Right kidney (tissue), 1 donor: Measurements from ENCODE around the gene POU2F3.

Experiments
- DNase-seq: peaks from one replicate; pipeline ENCODE4 v3.0.0-alpha.2; 2016

POU2F3 gene

DNA sequence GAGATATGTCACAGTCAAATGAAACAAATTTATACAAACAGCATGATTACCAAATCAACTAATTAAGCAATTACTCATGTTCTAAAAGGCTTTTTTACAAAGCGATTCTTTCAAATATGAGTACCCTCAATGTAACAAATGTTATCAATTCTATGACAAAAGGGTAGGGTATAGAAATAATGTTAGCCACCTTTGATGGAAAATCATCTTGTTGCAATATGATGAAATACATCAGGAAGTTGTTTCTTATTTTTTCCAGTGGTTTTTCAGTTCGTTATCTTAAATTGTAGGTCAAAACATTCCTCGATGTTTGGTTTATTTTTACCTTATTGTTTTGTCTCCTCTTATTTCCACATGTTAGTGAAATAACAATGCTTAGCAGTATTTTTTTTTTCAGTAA, 102.7 kb downstream of the POU2F3 start:
- no peak for DNase-seq

- DNase-seq, result no peak
Observed at GRCh38 chr11:120343429-120343828, 103.5 kb downstream of the POU2F3 start.

DNA sequence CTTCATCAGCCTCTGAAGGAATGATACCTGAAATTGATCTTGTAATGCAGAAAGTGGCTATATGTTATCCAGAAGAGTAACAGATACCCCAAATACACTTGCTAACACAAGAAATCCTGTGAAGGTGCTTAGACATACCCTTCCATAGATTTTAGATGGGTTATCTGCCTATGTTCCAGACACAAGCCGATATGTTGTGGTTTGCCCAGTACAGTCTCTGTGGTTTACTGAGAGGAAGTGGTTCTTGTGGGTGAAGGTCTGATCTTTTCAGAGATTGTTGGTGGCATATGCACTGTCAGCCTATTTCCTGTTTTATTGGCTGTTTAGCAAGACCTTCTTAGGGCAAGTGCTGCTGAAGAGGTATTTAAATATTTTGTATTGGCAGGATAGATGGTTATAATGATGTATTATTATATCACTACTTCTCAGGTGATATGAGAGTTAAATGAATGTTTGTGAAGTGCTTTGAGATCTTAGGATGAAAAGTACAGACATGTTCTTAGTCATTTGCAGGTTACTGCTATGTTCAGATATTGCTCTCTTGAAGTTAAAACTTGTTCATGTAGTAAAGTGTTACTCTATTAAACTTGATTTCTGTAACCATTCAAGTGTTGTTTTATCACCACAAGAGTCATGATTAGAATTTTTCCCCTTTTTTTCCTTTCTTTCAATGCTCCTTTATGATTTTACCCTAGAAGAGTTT, 104.5 kb downstream of the POU2F3 start:
- no peak for DNase-seq

- no peak for DNase-seq
Observed at GRCh38 chr11:120346233-120346632, 106.3 kb downstream of the POU2F3 start.

DNA sequence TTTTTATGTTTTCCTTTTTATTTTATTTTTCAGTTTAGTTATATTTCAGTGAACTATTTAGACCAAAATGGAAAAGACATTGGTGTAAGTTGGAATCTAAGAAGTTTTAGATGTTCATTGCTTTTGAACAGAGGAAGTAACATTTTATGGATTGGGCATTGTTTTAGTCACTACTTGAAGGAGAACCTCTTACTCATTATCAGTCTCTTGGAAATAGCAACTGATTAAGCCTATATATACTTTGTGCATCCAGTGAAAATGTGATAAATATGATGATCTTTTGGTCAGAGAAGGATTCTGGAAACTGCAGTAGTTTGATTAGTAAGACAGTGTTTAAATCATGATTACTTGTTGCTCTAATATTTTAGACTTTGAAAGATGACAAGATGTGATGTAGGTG, 110.7 kb downstream of the POU2F3 start:
- no peak for DNase-seq

- DNase-seq, result no peak
Observed at GRCh38 chr11:120352405-120352804, 112.5 kb downstream of the POU2F3 start.

DNA sequence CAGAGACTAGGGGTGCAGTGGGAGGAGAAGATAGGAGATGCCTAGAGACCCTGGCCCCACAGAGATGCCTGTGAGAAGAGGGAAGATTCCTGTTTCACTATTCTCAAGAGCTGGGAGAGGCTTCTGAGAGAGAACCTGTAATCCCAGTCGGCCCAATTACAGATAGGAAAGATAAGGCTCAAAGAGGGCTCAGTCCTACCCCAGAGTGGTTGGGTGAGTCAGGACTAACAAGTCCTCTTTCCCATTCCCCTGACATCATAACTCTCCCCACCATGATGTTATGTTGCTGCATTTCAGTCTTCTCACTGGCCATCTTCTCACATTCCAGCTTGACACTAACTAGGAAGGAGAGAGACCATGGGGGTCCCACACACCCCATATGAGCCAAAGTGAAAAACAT, 114.1 kb downstream of the POU2F3 start:
- no peak for DNase-seq

DNA sequence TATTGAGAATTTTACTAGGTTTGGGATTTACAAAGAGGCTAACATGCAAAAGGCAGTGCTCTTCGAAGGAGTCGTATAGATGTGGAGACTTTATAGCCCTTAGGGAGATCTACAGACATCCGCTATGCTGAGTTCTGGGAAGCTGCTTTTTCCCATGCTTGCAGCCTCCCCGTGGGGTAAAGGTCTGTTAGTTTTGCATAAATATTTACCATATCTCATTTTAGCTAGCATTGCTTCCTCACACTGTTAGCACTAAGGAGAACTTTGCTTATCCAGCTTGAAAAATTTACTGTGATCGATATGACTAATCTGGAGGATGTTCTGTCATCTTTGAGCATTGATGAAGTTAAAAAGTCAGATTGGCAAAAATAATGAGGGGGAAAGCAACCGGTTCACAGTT, 114.8 kb downstream of the POU2F3 start:
- no peak for DNase-seq

GRCh38 chr11:120357620-120358019, 117.7 kb downstream of the POU2F3 start:
- DNase-seq, result no peak

DNA sequence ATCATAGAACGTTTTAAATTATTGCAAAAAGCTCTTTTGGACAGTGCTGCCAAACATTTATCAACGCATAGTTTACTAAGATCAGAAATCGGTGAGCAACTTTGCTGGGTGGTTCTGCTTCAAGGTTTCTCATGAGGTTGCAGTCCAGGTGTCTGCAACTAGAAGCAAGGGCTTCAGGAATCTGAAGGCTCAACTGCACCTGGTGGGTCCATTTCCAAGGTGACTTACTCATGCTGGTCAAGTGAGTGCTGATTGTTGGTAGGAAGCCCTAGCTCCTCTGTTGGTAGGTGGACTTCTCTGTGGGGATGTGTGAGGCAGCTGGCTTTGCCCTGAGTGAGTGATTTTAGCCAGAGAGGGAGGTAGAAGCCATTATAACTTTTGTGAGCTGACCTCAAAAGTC, 118.8 kb downstream of the POU2F3 start:
- DNase-seq, result no peak

DNA sequence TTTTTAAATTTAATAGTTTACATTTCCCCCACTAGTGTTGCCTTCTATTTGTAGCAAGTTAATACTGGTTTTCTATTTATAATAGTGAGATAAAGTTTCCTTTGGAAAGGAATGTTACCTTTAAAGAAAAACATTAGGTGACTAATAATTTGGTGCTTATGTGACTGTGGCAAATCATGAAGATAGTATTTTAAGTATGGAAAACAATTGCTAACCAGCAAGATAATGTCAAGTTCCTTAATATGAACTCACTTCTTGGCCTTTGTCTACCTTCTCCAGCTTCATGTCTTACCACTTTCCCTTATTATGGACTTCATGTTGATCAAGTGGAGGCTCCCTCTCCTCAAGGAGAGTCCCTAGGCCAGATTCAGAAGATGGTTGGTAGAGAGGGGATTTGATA, 123.5 kb downstream of the POU2F3 start:
- no peak for DNase-seq

- DNase-seq, result no peak
Observed at GRCh38 chr11:120365512-120365911, 125.6 kb downstream of the POU2F3 start.
